Measurements from ENCODE around the gene GNAS.

DNA sequence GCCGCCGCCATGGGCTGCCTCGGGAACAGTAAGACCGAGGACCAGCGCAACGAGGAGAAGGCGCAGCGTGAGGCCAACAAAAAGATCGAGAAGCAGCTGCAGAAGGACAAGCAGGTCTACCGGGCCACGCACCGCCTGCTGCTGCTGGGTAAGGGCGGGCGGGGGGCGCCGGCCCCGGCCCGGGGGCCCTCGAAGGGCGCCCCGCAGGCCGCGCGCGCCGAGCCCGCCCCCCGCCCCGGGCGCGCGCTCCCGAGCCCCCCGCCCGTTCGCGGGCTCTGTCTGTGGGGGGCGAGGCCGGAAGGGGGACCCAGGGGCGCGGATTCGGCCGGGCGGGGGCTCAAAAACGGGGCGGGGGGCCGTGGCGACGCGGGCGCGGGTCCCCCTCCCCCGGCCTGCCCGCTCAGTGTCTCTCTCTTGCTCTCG lies 39.2 kb downstream of the GNAS start:
- TF ChIP-seq, protein P1, sequence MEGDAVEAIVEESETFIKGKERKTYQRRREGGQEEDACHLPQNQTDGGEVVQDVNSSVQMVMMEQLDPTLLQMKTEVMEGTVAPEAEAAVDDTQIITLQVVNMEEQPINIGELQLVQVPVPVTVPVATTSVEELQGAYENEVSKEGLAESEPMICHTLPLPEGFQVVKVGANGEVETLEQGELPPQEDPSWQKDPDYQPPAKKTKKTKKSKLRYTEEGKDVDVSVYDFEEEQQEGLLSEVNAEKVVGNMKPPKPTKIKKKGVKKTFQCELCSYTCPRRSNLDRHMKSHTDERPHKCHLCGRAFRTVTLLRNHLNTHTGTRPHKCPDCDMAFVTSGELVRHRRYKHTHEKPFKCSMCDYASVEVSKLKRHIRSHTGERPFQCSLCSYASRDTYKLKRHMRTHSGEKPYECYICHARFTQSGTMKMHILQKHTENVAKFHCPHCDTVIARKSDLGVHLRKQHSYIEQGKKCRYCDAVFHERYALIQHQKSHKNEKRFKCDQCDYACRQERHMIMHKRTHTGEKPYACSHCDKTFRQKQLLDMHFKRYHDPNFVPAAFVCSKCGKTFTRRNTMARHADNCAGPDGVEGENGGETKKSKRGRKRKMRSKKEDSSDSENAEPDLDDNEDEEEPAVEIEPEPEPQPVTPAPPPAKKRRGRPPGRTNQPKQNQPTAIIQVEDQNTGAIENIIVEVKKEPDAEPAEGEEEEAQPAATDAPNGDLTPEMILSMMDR (IDR thresholded peaks at IDR 0.05; ENCODE audit: low read depth, low read length, poor library complexity, severe bottlenecking) = no peak
- no peak for TF ChIP-seq EZH2phosphoT487 (IDR thresholded peaks at IDR 0.05; ENCODE audit: borderline replicate concordance, low read length)

Measured in DOHH2 (cell line).